Osteocyte (in vitro differentiated cells): ENCODE results near the gene CALML3. TPM values are rescaled to one million over a fixed set of nuclear protein-coding genes. Genes with fewer than 3 reads are reported as not detected.

Experiments
- DNase-seq: peaks from one replicate; pipeline ENCODE4 v3.0.0; 2021; ENCODE audit warnings: mixed read lengths; ENCODE audit not compliant: unreplicated experiment; ENCODE audit errors: extremely low spot score
- H3K27ac Mint-ChIP-seq: one replicate; pipeline ENCODE4 v1.8.0; 2021; ENCODE audit warnings: mild to moderate bottlenecking, mixed read lengths; ENCODE audit not compliant: unreplicated experiment
- H3K27me3 Mint-ChIP-seq: one replicate; pipeline ENCODE4 v1.8.0; 2021; ENCODE audit warnings: mixed read lengths; ENCODE audit not compliant: unreplicated experiment
- H3K36me3 Mint-ChIP-seq: one replicate; pipeline ENCODE4 v1.8.0; 2021; ENCODE audit warnings: mixed read lengths; ENCODE audit not compliant: unreplicated experiment
- H3K4me1 Mint-ChIP-seq: one replicate; pipeline ENCODE4 v1.8.0; 2021; ENCODE audit warnings: mixed read lengths; ENCODE audit not compliant: unreplicated experiment
- H3K4me3 Mint-ChIP-seq: one replicate; pipeline ENCODE4 v1.8.0; 2021; ENCODE audit warnings: mild to moderate bottlenecking, moderate library complexity, mixed read lengths; ENCODE audit not compliant: unreplicated experiment
- H3K9me3 Mint-ChIP-seq: one replicate; pipeline ENCODE4 v1.8.0; 2021; ENCODE audit warnings: mixed read lengths; ENCODE audit not compliant: unreplicated experiment
- CTCF ChIP-seq: fragments of 200-600 bp; sonication (generic); IDR thresholded peaks from 2 replicates; pipeline ENCODE4 v1.5.0; 2021; ENCODE audit warnings: antibody characterized with exemption, mild to moderate bottlenecking, moderate library complexity
- total RNA-seq: library from RNA; stranded (reverse); gene quantifications from 2 replicates; pipeline ENCODE4 v1.2.1, GENCODE V29; 2021

CALML3 gene
- total RNA-seq, 1 donor from 2014 or later, result not detected

- no peak for TF ChIP-seq CTCF
- Mint-ChIP-seq H3K36me3 (no peaks in the 10 kb centered on the region), H3K4me1 (peaks cover 2% of the 10 kb centered on the region), H3K27ac (no peak overlapping the region), H3K9me3 (no peaks in the 10 kb centered on the region), H3K4me3 (no peak overlapping the region), H3K27me3 (no peaks in the 10 kb centered on the region)
- no peak for DNase-seq
Measured at GRCh38 chr10:5528989-5529701, 4.4 kb downstream of the CALML3 start.

- H3K4me3 Mint-ChIP-seq, result no peak overlapping the region
- DNase-seq, result no peak
- no peaks in the 10 kb centered on the region for H3K9me3 Mint-ChIP-seq
- peaks cover 7% of the 10 kb centered on the region for H3K4me1 Mint-ChIP-seq
- no peak for TF ChIP-seq CTCF
- no peaks in the 10 kb centered on the region for H3K27me3 Mint-ChIP-seq
- no peaks in the 10 kb centered on the region for H3K36me3 Mint-ChIP-seq
- no peak overlapping the region for H3K27ac Mint-ChIP-seq
Measured at GRCh38 chr10:5529702-5530411, 5.1 kb downstream of the CALML3 start.

DNA sequence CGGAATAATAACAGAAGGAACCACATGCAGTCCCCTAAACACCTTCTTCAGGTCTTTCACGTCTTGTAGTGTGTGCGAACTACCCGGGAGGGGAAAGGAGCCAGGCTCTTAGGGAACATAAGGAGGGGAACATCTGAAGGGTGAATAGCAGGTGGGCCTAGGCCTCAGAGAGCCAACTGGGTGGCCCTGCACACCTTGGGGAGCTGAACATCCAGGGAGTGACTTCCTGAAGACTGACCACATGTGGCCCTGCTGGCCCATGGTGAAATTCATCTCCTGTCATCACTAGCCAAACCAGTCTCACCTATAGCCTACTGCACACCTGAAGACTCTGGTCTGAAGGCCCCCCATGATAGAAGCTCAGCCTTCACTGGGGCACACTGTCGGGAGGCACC lies 5.6 kb downstream of the CALML3 start:
- Mint-ChIP-seq H3K27ac (no peak overlapping the region), H3K36me3 (no peaks in the 10 kb centered on the region), H3K4me1 (peaks cover 12% of the 10 kb centered on the region), H3K27me3 (no peaks in the 10 kb centered on the region), H3K9me3 (no peaks in the 10 kb centered on the region), H3K4me3 (no peak overlapping the region)
- no peak for DNase-seq
- TF ChIP-seq CTCF, result no peak

GRCh38 chr10:5530846-5531557 lies 6.2 kb downstream of the CALML3 start:
- no peak for DNase-seq
- TF ChIP-seq CTCF, result no peak
- Mint-ChIP-seq H3K4me3 (no peak overlapping the region), H3K4me1 (peaks cover 14% of the 10 kb centered on the region), H3K27me3 (no peaks in the 10 kb centered on the region), H3K36me3 (no peaks in the 10 kb centered on the region), H3K9me3 (no peaks in the 10 kb centered on the region), H3K27ac (no peak overlapping the region)
